Fibroblast of lung (primary cell): ENCODE results near the gene FTO. TPM values are rescaled to one million over a fixed set of nuclear protein-coding genes. Genes with fewer than 3 reads are reported as not detected.

Experiments used
- DNase-seq, 2 donors: peaks; one replicate each; pipeline versions ENCODE4 v3.0.0 to v3.0.0-alpha.2; 2010; ENCODE audit warnings: low read depth in 2 of 2
- H2AFZ ChIP-seq: 2 replicates; pipeline ENCODE4 v1.5.1; 2012; ENCODE audit warnings: low read length, control low read depth, inconsistent platforms
- H3K27ac ChIP-seq: 2 replicates; pipeline ENCODE4 v1.5.1; 2011; ENCODE audit warnings: low read length, control low read depth; ENCODE audit not compliant: insufficient read depth
- H3K27me3 ChIP-seq: 2 replicates; pipeline ENCODE4 v1.5.1; 2011; ENCODE audit warnings: mild to moderate bottlenecking, low read length; ENCODE audit not compliant: control insufficient read depth, insufficient read depth
- H3K36me3 ChIP-seq: 2 replicates; pipeline ENCODE4 v1.5.1; 2011; ENCODE audit warnings: low read length; ENCODE audit not compliant: control insufficient read depth, insufficient read depth
- H3K4me1 ChIP-seq: 2 replicates; pipeline ENCODE4 v1.5.1; 2011; ENCODE audit warnings: low read length; ENCODE audit not compliant: control insufficient read depth, insufficient read depth; ENCODE audit errors: extremely low read depth
- H3K4me2 ChIP-seq: 2 replicates; pipeline ENCODE4 v1.5.1; 2011; ENCODE audit warnings: low read length, control low read depth; ENCODE audit not compliant: insufficient read depth; ENCODE audit errors: extremely low read depth
- H3K4me3 ChIP-seq, 4 experiments: fragments of 200-600 bp in 1 of 4; sonication (generic) in 1 of 4; replicated peaks in 1 of 4; 2 replicates each; pipeline ENCODE4 v1.5.1; 2011 to 2016; ENCODE audit warnings: low read length in 4 of 4, low read depth in 3 of 4, mild to moderate bottlenecking in 3 of 4, control low read depth in 2 of 4, inconsistent platforms in 1 of 4, mixed read lengths in 1 of 4; ENCODE audit not compliant: insufficient read depth in 1 of 4; ENCODE audit errors: control extremely low read depth in 1 of 4
- H3K79me2 ChIP-seq: 2 replicates; pipeline ENCODE4 v1.5.1; 2012; ENCODE audit warnings: mild to moderate bottlenecking, low read length, inconsistent platforms; ENCODE audit not compliant: control insufficient read depth, insufficient read depth
- H3K9ac ChIP-seq: 2 replicates; pipeline ENCODE4 v1.5.1; 2011; ENCODE audit warnings: mild to moderate bottlenecking, low read length, control low read depth; ENCODE audit not compliant: insufficient read depth
- H3K9me3 ChIP-seq: 2 replicates; pipeline ENCODE4 v1.5.1; 2012; ENCODE audit warnings: low read depth, low read length; ENCODE audit not compliant: control insufficient read depth, insufficient read depth
- H4K20me1 ChIP-seq: 2 replicates; pipeline ENCODE4 v1.5.1; 2011; ENCODE audit warnings: low read length; ENCODE audit not compliant: control insufficient read depth, insufficient read depth; ENCODE audit errors: extremely low read depth
- EZH2 ChIP-seq: IDR thresholded peaks from 2 replicates; pipeline ENCODE4 v1.5.1; 2012; ENCODE audit warnings: low read length, control low read depth, mild to moderate bottlenecking; ENCODE audit errors: missing control alignments
- polyA plus RNA-seq, 2 donors: library from polyadenylated mRNA; depleted of rRNA in 1 of 2; stranded (reverse) in 1 of 2; unstranded in 1 of 2; fragments of >200 nt; gene quantifications; 2 replicates each; pipeline ENCODE4 v1.2.1, GENCODE V29; 2011 to 2012; ENCODE audit warnings: missing spikeins in 1 of 2
- total RNA-seq: library from RNA; depleted of rRNA; stranded (reverse); fragments of >200 nt; gene quantifications from 2 replicates; pipeline ENCODE4 v1.2.1, GENCODE V29; 2014
- TF ChIP-seq, protein P1 (sequence below), 2 donors: IDR thresholded peaks in 1 of 2; conservative IDR thresholded peaks in 1 of 2; 1 replicate in 1 of 2; 2 replicates in 1 of 2; pipeline ENCODE4 v1.5.1; 2011 to 2012; ENCODE audit warnings: low read length in 2 of 2, control low read depth in 1 of 2, inconsistent platforms in 1 of 2, low read depth in 1 of 2, mild to moderate bottlenecking in 1 of 2

FTO gene
- total and polyA plus RNA-seq, 2 donors (not counting 1 experiment from before 2014, with no cell fraction given) = 61.1 to 97.6 TPM

DNA sequence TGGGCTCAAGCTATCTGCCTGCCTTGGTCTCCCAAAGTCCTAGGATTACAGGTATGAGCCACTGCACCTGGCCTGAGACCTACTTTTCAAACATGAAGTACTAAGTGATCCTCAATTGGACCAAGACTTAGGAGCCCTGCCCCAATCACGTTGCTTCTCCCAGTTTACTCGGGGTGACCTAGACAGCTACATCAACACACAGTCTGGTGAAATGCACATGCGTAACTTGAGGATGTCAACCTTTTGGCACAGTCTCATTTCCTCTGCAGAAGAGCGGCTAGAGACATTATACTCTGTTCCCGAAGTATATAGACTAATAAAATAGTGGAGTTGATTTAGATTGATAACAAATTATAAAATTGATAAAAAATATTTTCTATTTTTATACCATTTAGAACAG lies 17.1 kb downstream of the FTO start:
- DNase-seq = no peak
- H3K36me3 ChIP-seq = no peaks in the 10 kb centered on the region
- H3K27me3 ChIP-seq = no peaks in the 10 kb centered on the region
- no peak for TF ChIP-seq EZH2
- TF ChIP-seq, protein P1, sequence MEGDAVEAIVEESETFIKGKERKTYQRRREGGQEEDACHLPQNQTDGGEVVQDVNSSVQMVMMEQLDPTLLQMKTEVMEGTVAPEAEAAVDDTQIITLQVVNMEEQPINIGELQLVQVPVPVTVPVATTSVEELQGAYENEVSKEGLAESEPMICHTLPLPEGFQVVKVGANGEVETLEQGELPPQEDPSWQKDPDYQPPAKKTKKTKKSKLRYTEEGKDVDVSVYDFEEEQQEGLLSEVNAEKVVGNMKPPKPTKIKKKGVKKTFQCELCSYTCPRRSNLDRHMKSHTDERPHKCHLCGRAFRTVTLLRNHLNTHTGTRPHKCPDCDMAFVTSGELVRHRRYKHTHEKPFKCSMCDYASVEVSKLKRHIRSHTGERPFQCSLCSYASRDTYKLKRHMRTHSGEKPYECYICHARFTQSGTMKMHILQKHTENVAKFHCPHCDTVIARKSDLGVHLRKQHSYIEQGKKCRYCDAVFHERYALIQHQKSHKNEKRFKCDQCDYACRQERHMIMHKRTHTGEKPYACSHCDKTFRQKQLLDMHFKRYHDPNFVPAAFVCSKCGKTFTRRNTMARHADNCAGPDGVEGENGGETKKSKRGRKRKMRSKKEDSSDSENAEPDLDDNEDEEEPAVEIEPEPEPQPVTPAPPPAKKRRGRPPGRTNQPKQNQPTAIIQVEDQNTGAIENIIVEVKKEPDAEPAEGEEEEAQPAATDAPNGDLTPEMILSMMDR (conservative IDR thresholded peaks at IDR 0.05 in 1 of 2, IDR thresholded peaks at IDR 0.05 in 1 of 2; ENCODE audit: low read depth in 1 of 2, low read length in 2 of 2) = no peak
- H3K27ac ChIP-seq = no peak overlapping the region
- peaks cover 6% of the 10 kb centered on the region for H3K79me2 ChIP-seq
- no peak overlapping the region for H2AFZ ChIP-seq
- no peak overlapping the region for H3K4me3 ChIP-seq
- H4K20me1 ChIP-seq = no peaks in the 10 kb centered on the region
- H3K9me3 ChIP-seq = no peaks in the 10 kb centered on the region
- no peak overlapping the region for H3K4me2 ChIP-seq
- no peak overlapping the region for H3K9ac ChIP-seq
- no peaks in the 10 kb centered on the region for H3K4me1 ChIP-seq

DNA sequence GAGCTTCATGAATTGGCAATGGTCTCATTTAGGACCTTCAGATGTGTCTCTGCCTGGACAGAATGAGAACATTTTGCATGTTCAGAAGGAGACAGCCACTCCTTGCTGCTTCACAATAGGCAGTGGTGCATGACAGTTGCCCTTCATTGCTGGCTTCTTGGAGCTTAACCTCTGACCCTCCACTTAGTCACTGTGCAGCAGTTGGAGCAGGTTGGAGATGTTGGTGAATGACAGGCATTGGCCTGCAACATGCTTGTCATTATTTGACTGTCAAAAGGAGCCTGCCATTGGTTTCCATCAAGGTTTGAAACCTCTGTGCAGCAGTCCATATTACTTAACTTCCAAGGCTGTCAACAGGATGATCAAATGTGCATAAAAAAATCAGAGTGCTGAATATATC lies 22.7 kb downstream of the FTO start:
- TF ChIP-seq EZH2 = no peak
- TF ChIP-seq, protein P1 (conservative IDR thresholded peaks at IDR 0.05 in 1 of 2, IDR thresholded peaks at IDR 0.05 in 1 of 2; ENCODE audit: low read depth in 1 of 2, low read length in 2 of 2) = no peak
- H3K27me3 ChIP-seq = no peaks in the 10 kb centered on the region
- no peak for DNase-seq
- H2AFZ ChIP-seq = no peak overlapping the region
- peaks cover 5% of the 10 kb centered on the region for H3K79me2 ChIP-seq
- H3K9me3 ChIP-seq = no peaks in the 10 kb centered on the region
- no peak overlapping the region for H3K4me3 ChIP-seq
- H3K36me3 ChIP-seq = no peaks in the 10 kb centered on the region
- H3K4me1 ChIP-seq = peaks cover 4% of the 10 kb centered on the region
- H3K27ac ChIP-seq = no peak overlapping the region
- no peak overlapping the region for H3K9ac ChIP-seq
- H4K20me1 ChIP-seq = no peaks in the 10 kb centered on the region
- no peak overlapping the region for H3K4me2 ChIP-seq

DNA sequence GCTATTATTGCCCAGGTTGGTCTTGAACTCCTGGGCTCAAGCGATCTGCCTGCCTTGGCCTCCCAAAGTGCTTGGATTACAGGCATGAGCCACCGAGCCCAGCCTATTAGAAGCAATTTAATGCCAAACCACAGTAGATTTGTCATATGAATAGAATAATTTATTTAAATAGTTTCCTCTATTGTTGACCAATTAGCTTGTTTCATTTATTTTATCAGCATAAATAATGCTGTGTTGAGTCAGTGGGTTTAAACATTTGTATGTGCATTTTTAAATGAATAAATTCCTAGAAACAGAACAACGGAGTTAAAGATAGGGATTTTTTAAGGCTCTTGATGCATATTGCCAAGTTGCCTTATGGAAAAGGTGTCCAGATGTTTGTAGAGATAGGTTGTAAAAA lies 26.7 kb downstream of the FTO start:
- no peak overlapping the region for H3K9ac ChIP-seq
- H3K79me2 ChIP-seq = peaks cover 5% of the 10 kb centered on the region
- H3K36me3 ChIP-seq = no peaks in the 10 kb centered on the region
- H2AFZ ChIP-seq = no peak overlapping the region
- DNase-seq = peak in 1 of 2 donors; percentile 25
- no peak overlapping the region for H3K4me2 ChIP-seq
- H4K20me1 ChIP-seq = no peaks in the 10 kb centered on the region
- no peak overlapping the region for H3K27ac ChIP-seq
- H3K4me1 ChIP-seq = peaks cover 4% of the 10 kb centered on the region
- TF ChIP-seq EZH2 = no peak
- TF ChIP-seq, protein P1 (conservative IDR thresholded peaks at IDR 0.05 in 1 of 2, IDR thresholded peaks at IDR 0.05 in 1 of 2; ENCODE audit: low read depth in 1 of 2, low read length in 2 of 2) = no peak
- H3K4me3 ChIP-seq = no peak overlapping the region
- no peaks in the 10 kb centered on the region for H3K27me3 ChIP-seq
- H3K9me3 ChIP-seq = no peaks in the 10 kb centered on the region
